EL (cell line): ENCODE measurements around the gene CWC22.
"Not testable (repeated sequence)": the region's sequence is repeated elsewhere in the genome, so short reads cannot be mapped to it uniquely, and the experiment has no call there.

ENCODE experiments used
- DNase-seq: peaks from one replicate; pipeline ENCODE4 v3.0.0-alpha.2; 2016

The CWC22 gene

DNA sequence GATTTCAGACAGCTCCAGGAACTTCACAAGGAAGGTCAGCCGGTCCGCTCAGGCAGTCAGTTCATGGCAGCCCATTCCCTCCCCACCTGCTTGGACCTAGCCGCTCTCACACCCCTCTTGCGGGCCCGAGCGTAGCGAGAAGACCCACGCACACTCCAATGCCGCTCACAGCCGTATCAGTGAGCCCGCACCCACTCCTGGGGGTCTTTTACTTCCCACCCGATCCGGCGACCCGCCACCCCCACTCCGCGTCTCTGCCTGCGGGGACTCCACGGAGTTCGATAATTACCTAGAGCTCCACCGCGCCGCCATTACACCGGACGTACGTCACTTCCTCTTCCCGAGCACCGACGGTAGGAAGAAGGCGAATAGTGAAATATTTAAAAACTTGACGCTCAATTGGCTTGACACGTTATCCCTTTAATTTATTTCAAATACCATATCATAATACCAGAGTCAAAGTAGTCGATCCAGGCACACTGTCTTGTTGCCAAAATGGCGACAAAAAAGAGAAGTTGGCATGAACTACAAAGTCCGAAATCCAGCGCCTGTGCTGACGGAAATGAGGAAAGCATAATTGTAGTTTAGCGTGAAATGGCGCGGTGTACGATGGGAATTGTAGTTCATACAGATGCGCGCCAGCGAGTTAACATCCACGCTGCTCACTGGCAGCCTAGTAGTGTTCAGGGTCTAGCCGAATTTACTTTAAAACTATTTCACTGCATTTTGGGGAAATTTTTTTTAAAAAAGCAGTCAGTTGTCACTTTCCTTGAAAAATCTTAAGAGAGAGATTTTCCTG, at the start of gene CWC22:
Gene CWC22 (minus strand): TSS at position 517 of the 799 bp plus-strand sequence. CDS start 13,956 bp downstream, outside the sequence.
- DNase-seq, result peak; percentile 89

- no peak for DNase-seq
These were observed 49.4 kb upstream of the CWC22 start for GRCh38 chr2:180056367-180057118.

GRCh38 chr2:180054576-180054975, 47.5 kb upstream of the CWC22 start:
- not testable (repeated sequence) for DNase-seq

- DNase-seq, result peak; percentile 24
These were observed 43.1 kb upstream of the CWC22 start for GRCh38 chr2:180050246-180050645.

- peak; percentile 53 for DNase-seq
These were observed 41.2 kb upstream of the CWC22 start for GRCh38 chr2:180048251-180048650.

DNA sequence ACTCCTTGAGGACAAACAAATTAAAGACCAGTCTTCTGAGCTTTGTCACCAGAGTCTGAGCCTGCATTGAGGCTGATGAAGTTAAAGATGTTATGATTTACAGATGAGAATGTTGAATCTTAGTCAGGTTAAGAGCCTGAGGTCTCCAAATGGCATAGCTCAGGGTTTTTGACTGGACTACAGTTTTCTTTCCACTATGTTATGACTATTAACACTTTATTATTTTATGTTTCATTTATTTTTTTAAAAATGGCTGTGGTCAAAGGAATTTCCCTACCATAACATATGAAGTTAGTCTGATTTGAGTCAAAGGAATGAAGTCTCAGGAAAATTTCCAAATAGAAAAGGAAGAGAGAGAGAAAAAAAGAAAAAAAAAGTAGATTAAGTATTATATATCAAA, 39.7 kb upstream of the CWC22 start:
- peak; percentile 43 for DNase-seq

DNA sequence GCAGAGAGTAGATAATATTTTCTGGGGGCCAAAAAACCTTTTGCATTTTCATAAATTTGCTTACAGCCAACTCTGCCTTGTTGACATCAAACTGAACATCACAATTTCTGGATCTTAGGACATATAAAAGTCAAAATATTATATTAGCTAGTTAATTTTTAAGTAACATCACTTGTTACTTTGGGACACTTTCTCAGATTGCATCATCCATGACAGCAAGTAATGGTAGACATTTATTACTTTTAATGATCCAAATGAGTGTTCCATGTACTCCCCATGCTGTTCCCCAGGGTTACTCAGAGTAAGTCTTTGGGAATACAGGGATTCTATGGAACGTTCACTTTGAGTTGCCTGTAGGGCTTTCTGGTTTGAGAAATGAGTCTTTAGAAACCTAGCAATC, 39.1 kb upstream of the CWC22 start:
- DNase-seq, result no peak

DNA sequence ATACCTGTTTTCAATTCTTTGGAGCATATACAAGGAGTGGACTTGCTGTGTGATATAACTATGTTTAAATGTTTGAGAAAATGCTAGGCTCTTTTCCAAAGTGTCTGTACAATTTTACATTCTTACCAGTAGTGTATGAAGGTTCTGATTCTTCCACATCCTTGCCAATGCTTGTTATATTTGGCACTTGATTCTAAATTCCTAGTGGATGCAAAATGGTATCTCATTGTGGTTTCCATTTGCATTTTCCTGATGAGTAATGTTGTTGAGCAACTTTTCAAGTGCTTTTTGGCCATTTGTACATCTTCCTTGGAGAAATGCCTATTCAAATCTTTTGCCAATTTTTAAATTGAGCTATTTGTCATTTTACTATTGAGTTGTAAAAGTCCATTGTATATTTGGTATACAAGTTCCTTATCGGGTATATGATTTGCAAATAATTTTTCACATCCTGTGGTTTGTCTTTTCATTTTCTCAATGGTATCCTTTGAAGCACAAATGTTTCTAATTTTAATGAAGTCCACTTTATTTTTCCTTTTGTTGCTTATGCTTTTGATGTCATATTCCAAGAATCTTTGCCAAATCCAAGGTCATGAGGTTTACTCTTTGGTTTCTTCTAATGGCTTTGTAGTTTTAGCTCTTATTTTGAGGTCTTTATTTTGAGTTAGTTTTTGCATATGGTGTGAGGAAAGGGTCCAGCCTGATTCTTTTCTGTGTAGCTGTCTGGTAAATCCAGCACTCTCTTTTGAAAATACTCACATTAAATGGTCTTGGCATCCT, 33.2 kb upstream of the CWC22 start:
- peak; percentile 94 for DNase-seq

DNA sequence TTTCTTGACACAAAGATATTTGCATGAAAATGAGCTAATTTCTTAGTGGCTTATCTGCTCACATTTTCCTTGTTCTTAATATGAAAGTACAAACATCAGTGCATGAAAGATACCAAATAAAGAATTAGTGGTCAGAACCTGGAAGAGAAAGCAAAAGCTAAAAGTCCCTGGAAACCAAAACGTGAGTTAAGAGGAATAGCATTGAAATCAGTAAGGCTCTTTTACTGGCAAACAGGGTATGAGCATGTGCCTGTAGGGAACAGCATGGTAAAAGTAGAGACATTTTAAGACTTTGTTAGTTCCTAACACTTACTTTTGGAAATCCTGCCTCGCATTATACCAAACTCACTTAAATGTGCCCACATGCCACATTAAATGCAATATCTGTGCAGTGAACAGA, 31.9 kb upstream of the CWC22 start:
- DNase-seq, result no peak

DNA sequence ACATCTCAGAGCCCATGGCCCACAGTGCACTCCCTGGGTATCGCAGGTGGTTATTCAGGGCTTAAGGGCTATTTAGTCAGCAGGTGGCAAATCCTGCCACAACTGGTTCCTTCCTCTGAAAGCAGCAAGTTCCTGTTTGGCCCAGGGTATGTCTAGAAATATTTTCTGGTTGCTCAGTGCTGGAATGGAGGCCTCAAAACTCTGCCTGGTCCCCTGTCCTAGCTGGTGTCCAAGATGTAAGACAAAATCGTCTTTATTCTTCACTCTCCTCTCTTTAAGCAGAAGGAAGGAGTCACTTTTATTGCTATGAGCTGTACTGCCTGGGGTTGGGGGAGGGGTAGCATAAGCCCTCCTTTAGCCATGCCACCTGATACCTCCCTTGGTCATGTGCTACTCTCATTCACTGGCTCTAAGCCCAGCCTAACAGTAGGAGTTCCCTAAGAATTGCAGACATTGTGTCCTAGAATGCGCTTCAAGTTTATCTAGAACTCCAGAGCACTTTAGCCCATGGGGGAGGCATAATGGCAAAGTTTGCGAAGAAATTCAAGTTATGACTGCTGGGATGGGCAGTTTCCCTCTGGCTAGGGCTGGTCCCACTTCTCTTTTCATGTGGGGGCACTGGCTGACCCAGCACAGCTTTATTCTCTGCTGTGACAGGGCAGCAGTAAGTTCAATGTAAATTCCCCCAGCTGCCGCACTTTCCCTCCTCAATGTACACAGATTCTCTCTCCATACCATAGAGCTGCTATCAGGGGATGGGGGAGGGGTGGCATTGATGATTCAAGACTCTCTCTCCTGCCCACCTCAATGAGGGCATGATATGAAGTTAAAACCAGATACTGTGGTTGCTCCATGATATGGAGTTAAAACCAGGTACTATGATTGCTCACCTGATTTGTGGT, 27.1 kb upstream of the CWC22 start:
- peak; percentile 16 for DNase-seq

DNA sequence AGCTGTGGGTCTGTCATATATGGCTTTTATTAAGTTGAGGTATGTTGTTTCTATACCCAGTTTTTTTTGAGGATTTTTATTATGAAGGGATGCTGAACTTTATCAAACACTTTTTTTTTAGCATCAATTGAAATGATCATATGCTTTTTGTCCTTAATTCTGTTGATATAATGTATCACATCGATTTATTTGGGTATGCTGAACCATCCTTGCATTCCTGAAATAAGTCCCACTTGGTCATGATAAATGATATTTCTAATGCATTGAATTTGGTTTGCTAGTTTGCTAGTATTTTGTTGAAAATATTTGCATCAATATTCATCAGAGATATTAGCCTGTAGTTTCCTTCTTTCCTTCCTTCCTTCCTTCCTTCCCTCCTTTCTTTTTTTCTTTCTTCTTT, 22.5 kb upstream of the CWC22 start:
- no peak for DNase-seq

- DNase-seq, result no peak
These were observed 14.8 kb upstream of the CWC22 start for GRCh38 chr2:180021850-180022249.

DNA sequence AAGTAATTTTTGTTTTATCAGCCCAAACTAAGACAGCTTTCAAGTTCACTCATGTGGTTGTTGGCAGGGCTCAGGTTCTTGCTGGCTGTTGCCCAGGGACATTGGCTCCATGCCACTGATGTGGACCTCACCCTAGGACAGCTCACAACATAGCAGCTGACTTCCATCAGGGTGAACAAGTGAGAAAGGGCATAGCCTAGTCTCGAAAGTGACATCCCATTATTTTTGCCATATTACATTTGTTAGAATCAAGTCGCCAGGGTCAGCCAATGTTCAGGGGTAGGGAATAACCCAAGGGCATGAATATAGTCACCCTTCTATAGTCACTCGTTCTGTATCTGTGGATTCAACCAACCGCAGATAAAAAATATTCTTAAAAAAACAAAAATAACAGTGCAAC, 10.7 kb upstream of the CWC22 start:
- DNase-seq, result peak; percentile 59

DNA sequence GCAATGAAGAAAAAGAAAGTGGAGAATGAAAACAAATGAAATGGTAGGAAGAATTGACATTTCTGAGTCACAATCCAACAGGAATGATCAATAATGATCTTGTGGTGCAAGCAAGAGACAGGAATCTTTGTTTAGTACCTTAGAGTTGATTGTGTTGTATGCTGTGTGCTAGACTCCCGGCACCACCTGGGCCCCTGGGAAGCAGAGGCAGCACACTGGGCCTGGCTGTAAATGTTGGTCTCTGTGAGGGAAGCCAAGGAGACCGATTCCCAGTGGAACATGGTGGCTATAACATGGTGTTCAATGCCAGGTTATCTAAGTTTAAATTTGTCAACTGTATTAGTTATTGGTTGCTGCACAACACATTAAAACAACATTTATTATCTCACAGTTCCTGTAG, 9.8 kb upstream of the CWC22 start:
- DNase-seq, result no peak

GRCh38 chr2:180015951-180016709, 9.0 kb upstream of the CWC22 start:
- DNase-seq, result peak; percentile 84

DNA sequence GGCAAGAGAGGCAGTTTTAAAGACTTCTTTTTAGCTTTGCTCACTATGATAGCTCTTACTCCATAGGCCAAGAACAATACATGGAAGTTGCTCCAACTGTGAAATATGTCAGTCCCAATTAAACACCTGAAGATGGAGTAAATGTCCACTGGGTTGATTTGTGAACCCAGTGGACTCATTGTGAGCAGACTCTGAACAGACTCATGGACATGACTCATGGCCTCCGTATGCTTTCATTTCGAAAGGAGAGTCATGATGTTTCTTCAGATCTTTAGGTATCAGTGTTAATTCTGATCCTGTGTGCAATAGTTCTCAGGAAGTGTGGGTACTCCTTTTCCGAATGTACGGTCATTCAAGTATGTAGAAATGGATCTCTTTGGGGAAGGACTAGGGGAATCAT, 5.4 kb upstream of the CWC22 start:
- DNase-seq, result peak; percentile 84

- peak; percentile 28 for DNase-seq
These were observed 3.6 kb upstream of the CWC22 start for GRCh38 chr2:180010701-180011100.

DNA sequence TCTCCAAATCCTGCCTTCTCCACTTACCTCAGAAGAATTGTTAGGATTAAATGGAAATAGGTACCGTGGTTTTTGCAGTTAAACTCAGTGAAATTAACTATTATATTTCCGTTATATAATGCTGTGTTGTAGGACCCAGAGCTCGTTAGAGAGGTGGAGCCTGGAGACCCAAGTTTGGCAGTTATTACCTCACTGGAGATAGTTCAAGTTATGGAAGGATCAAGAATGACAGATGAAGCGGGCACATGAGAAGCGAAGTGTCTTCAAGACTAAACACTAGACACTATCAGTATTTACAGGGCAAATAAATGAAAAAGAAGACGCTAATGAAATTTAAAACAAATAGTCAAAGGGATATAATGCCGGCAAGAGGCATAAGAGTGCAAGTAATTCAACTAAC, 866 bp downstream of the CWC22 start:
- no peak for DNase-seq

DNA sequence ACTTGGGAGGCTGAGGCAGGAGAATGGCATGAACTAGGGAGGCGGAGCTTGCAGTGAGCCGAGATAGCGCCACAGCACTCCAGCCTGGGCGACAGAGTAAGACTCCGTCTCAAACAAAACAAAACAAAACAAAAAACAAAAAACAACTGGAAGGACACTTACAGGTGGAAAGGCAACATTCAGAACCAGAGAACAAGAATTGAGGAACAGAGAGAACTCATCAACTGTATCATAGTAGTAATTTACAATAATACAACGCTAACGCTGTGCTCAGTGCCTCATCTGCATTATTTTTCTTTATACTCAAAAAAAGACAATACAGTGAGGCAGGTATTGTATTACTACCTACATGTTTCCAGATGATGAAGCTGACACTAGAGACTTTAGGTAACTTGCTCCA, 1.6 kb downstream of the CWC22 start:
- DNase-seq, result not testable (repeated sequence)

DNA sequence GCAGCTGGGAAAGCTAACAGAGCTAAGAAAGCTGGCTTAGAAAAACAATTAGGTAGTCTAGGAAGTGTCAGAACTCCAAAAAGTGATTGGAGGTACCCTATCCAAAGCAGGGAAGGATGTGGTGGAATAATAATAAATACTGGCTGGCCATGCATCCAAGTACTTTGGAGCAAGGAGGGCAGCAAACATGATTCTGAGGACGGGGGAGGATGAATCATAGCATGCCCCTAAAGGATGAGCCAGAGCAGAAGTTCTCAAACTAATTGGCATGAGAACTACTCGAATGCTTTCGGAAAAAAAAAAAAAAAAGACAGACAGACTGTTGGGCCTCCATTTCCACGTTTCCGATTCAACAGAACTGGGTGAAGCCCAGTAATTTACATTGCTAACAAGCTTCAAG, 2.4 kb downstream of the CWC22 start:
- peak; percentile 21 for DNase-seq

DNA sequence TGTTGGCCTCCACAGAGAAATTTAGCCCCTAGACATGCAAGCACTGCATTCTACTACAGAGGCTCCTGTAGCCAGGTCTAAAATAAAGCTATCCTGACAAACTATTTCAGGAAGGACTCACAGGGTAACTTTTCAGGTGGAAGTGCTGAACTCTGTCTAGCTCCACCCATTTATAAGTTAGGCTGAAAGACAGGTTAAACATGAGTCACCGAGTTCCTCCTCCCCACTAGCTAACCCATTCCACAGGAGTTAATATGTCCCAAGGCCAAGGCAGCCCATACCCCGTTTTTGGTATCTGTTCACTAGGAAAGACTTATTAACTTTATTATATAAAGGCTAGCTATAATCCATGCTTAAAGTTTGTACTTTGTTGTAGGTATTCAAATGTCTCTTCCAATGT, 3.5 kb downstream of the CWC22 start:
- DNase-seq, result no peak

GRCh38 chr2:180003073-180003472, 4.0 kb downstream of the CWC22 start:
- DNase-seq, result no peak
